ENCODE measurements around the gene MYO18A. TPM values are rescaled to one million over a fixed set of nuclear protein-coding genes. Genes with fewer than 3 reads are reported as not detected.

The MYO18A gene
- total and polyA plus RNA-seq, 2 of the 4 experiments (the other 2 are of a cell fraction), result 22.4 to 39.1 TPM

GRCh38 chr17:29190039-29190438 lies 9.8 kb upstream of the MYO18A start:
- Histone ChIP-seq H3K27me3 (ENCODE audit: control insufficient read depth, insufficient read depth, low read length) (peaks cover 10% of the 10 kb centered on the region), H3K9me1 (ENCODE audit: insufficient read depth, low read length) (no peaks in the 10 kb centered on the region), H2BK120ac (ENCODE audit: low read depth, low read length) (no peak overlapping the region), H3K9me3 (ENCODE audit: control insufficient read depth, insufficient read depth, low read length) (no peaks in the 10 kb centered on the region), H3K9ac (ENCODE audit: low read depth, low read length) (no peak overlapping the region), H2BK5ac (ENCODE audit: low read depth, low read length, poor library complexity, severe bottlenecking) (no peak overlapping the region), H3K4me2 (ENCODE audit: low read depth, low read length) (no peak overlapping the region), H2BK20ac (ENCODE audit: low read depth, low read length) (no peak overlapping the region), H2BK15ac (ENCODE audit: low read depth, low read length) (no peak overlapping the region), H4K20me1 (ENCODE audit: insufficient read depth, low read length) (no peaks in the 10 kb centered on the region), H2AK5ac (ENCODE audit: low read depth, low read length) (no peak overlapping the region), H3K4me3 (ENCODE audit: insufficient read depth, low read depth, low read length) (no peak overlapping the region), H3K56ac (ENCODE audit: extremely low read depth, insufficient read depth, low read length) (no peak overlapping the region), H3K23ac (ENCODE audit: low read depth, low read length) (no peak overlapping the region), H3K79me1 (ENCODE audit: low read depth in 1 of 2, low read length in 2 of 2) (no peaks in the 10 kb centered on the region), H3K4ac (ENCODE audit: low read depth, low read length) (no peak overlapping the region), H2AK9ac (replicated peaks; ENCODE audit: low read depth, low read length, poor library complexity) (no peak overlapping the region), H3K14ac (replicated peaks; ENCODE audit: low read depth, low read length) (no peak overlapping the region), H4K91ac (ENCODE audit: insufficient read depth, low read depth, low read length) (no peak overlapping the region), H3K4me1 (ENCODE audit: control insufficient read depth, insufficient read depth, low read length) (no peaks in the 10 kb centered on the region), H3K18ac (ENCODE audit: low read depth, low read length) (no peak overlapping the region), H4K5ac (ENCODE audit: low read depth, low read length) (no peak overlapping the region), H3K36me3 (ENCODE audit: control insufficient read depth, insufficient read depth, low read length) (no peaks in the 10 kb centered on the region), H2AFZ (replicated peaks; ENCODE audit: low read length, poor library complexity) (no peak overlapping the region), H3K27ac (ENCODE audit: insufficient read depth, low read length) (no peak overlapping the region), H4K8ac (ENCODE audit: low read depth in 2 of 2, low read length in 2 of 2) (no peak overlapping the region)
- ATAC-seq (ENCODE audit: low read depth) (no peak), DNase-seq (no peak)
- intact Hi-C loops (cut with micrococcal nuclease) (no loop called here), in situ Hi-C loops (cut with MboI; ENCODE audit: low sequenced_read_pairs) (no loop called here), dilution Hi-C loops (cut with HindIII; ENCODE audit: low sequenced_read_pairs, unreplicated experiment) (no loop called here)
- ChIA-PET POLR2A (ENCODE audit: unreplicated experiment) (no interaction called here), CTCF (interaction anchor here (1.3 kb wide), 1 partner anchor 10 kb away, joined by 4 read pairs; the partner anchor contains the start of gene MYO18A)
- TF ChIP-seq FOS (IDR thresholded peaks at IDR 0.05; ENCODE audit: low read depth, low read length) (no peak), SMC3 (IDR thresholded peaks at IDR 0.05; ENCODE audit: low read depth, low read length) (no peak), RAD21 (IDR thresholded peaks at IDR 0.05; ENCODE audit: low read length) (no peak), MXI1 (IDR thresholded peaks at IDR 0.05; ENCODE audit: borderline replicate concordance, low read depth, low read length) (no peak), NFE2L2 (IDR thresholded peaks at IDR 0.05; ENCODE audit: low read depth, low read length) (no peak), POLR2A (IDR thresholded peaks at IDR 0.05; ENCODE audit: low read depth, low read length) (no peak), USF2 (IDR thresholded peaks at IDR 0.05; ENCODE audit: low read depth, low read length) (no peak), CTCF (conservative IDR thresholded peaks at IDR 0.05; ENCODE audit: low read depth, low read length) (no peak), ELK1 (IDR thresholded peaks at IDR 0.05; ENCODE audit: borderline replicate concordance, low read depth, low read length) (no peak), CHD1 (IDR thresholded peaks at IDR 0.05; ENCODE audit: low read depth, low read length) (no peak), MAZ (IDR thresholded peaks at IDR 0.05; ENCODE audit: borderline replicate concordance, low read depth, low read length) (no peak), BHLHE40 (IDR thresholded peaks at IDR 0.05; ENCODE audit: low read depth, low read length) (no peak), CEBPB (IDR thresholded peaks at IDR 0.05; ENCODE audit: low read depth, low read length) (no peak), RFX5 (IDR thresholded peaks at IDR 0.05; ENCODE audit: low read depth, low read length) (no peak), MAFK (IDR thresholded peaks at IDR 0.05; ENCODE audit: low read depth, low read length) (no peak), RCOR1 (IDR thresholded peaks at IDR 0.05; ENCODE audit: insufficient replicate concordance, low read length) (no peak)
- no CpG with 5 or more reads among the region's 2 CpGs for WGBS, 2 experiments (ENCODE audit: extremely low coverage in 2 of 2, insufficient read length in 1 of 2)
- no TSS peak for BruUV-seq (replicated peaks)

All from IMR-90 (cell line).